HepG2 (cell line): ENCODE results near the gene ZNF670. TPM values are rescaled to one million over a fixed set of nuclear protein-coding genes. Genes with fewer than 3 reads are reported as not detected.

Experiments used
- ATF2 ChIP-seq: sonication (generic); formaldehyde crosslinking; IDR thresholded peaks from 2 replicates; pipeline ENCODE4 v1.4.0; 2020; ENCODE audit warnings: missing genetic modification reagents
- BCL6 ChIP-seq: IDR thresholded peaks from 2 replicates; pipeline ENCODE4 v1.6.1; 2016; ENCODE audit warnings: missing genetic modification reagents, missing compliant biosample characterization
- HNF1B ChIP-seq: sonication (generic); formaldehyde crosslinking; IDR thresholded peaks from 2 replicates; pipeline ENCODE4 v1.5.1; 2020; ENCODE audit warnings: mild to moderate bottlenecking, moderate library complexity, missing genetic modification reagents
- KLF12 ChIP-seq: sonication (generic); formaldehyde crosslinking; IDR thresholded peaks from 2 replicates; pipeline ENCODE4 v1.4.0; 2020; ENCODE audit warnings: missing genetic modification reagents, borderline replicate concordance
- MXI1 ChIP-seq: IDR thresholded peaks from 3 replicates; pipeline ENCODE4 v1.6.1; 2012; ENCODE audit warnings: low read depth, low read length, inconsistent platforms, borderline replicate concordance
- ONECUT2 ChIP-seq: sonication (generic); formaldehyde crosslinking; IDR thresholded peaks from 2 replicates; pipeline ENCODE4 v1.4.0; 2020; ENCODE audit warnings: missing genetic modification reagents
- ZFAT ChIP-seq: sonication (generic); formaldehyde crosslinking; conservative IDR thresholded peaks from 2 replicates; pipeline ENCODE4 v1.8.1; 2023; ENCODE audit warnings: missing genetic modification reagents, inconsistent platforms
- ZNF17 ChIP-seq: sonication (generic); formaldehyde crosslinking; IDR thresholded peaks from 2 replicates; pipeline ENCODE4 v1.5.0; 2020; ENCODE audit warnings: mild to moderate bottlenecking, missing genetic modification reagents
- ZNF354B ChIP-seq: sonication (generic); formaldehyde crosslinking; IDR thresholded peaks from 2 replicates; pipeline ENCODE4 v1.8.0; 2022; ENCODE audit warnings: mild to moderate bottlenecking, missing genetic modification reagents
- ZNF747 ChIP-seq: sonication (generic); formaldehyde crosslinking; IDR thresholded peaks from 2 replicates; pipeline ENCODE4 v1.8.1; 2023; ENCODE audit warnings: missing genetic modification reagents, mild to moderate bottlenecking, borderline replicate concordance
- ZNF839 ChIP-seq: sonication (generic); formaldehyde crosslinking; IDR thresholded peaks from 2 replicates; pipeline ENCODE4 v1.4.0; 2020; ENCODE audit warnings: missing genetic modification reagents, mild to moderate bottlenecking, borderline replicate concordance
- polyA plus RNA-seq, 8 experiments: library from polyadenylated mRNA; depleted of rRNA in 3 of 8; stranded (reverse) in 7 of 8; unstranded in 1 of 8; fragments of >200 nt; fragmentation: Illumina TruSeq in 4 of 8; extraction: Trizol in 4 of 8; gene quantifications; 2 replicates each; pipeline versions ENCODE4 v1.2.1 to v1.2.3, GENCODE V29; 2011 to 2016; ENCODE audit warnings: low read depth in 4 of 8, missing spikeins in 1 of 8, mixed read lengths in 1 of 8; ENCODE audit not compliant: insufficient read depth in 1 of 8
- total RNA-seq, 5 experiments: library from RNA; depleted of rRNA; stranded (reverse); fragments of >200 nt; fragmentation: Illumina TruSeq; extraction: Trizol; gene quantifications; 2 replicates each; pipeline ENCODE4 v1.2.3, GENCODE V29; 2016; ENCODE audit warnings: low read depth in 1 of 5
- TF ChIP-seq, protein P1 (sequence below): sonication (generic); formaldehyde crosslinking; IDR thresholded peaks from 2 replicates; pipeline ENCODE4 v1.5.0; 2020; ENCODE audit warnings: mild to moderate bottlenecking, missing genetic modification reagents, moderate library complexity
- TF ChIP-seq, protein P2 (sequence below): IDR thresholded peaks from 2 replicates; pipeline ENCODE4 v1.6.1; 2018; ENCODE audit warnings: missing genetic modification reagents, mild to moderate bottlenecking, missing compliant biosample characterization
- TF ChIP-seq, protein P3 (sequence below): sonication (generic); formaldehyde crosslinking; IDR thresholded peaks from 2 replicates; pipeline ENCODE4 v1.5.1; 2020; ENCODE audit warnings: mild to moderate bottlenecking, missing genetic modification reagents, moderate library complexity
- TF ChIP-seq, protein P4 (sequence below): IDR thresholded peaks from 2 replicates; pipeline ENCODE4 v1.6.1; 2016; ENCODE audit warnings: low read depth

ZNF670 gene
- total and polyA plus RNA-seq, 2 of the 13 experiments (the other 11 are each of a cell fraction or from before 2014, with no cell fraction given) = 4.2 to 10.9 TPM

GRCh38 chr1:247078258-247079140, at the start of gene ZNF670 (continued):
- TF ChIP-seq, protein P1, sequence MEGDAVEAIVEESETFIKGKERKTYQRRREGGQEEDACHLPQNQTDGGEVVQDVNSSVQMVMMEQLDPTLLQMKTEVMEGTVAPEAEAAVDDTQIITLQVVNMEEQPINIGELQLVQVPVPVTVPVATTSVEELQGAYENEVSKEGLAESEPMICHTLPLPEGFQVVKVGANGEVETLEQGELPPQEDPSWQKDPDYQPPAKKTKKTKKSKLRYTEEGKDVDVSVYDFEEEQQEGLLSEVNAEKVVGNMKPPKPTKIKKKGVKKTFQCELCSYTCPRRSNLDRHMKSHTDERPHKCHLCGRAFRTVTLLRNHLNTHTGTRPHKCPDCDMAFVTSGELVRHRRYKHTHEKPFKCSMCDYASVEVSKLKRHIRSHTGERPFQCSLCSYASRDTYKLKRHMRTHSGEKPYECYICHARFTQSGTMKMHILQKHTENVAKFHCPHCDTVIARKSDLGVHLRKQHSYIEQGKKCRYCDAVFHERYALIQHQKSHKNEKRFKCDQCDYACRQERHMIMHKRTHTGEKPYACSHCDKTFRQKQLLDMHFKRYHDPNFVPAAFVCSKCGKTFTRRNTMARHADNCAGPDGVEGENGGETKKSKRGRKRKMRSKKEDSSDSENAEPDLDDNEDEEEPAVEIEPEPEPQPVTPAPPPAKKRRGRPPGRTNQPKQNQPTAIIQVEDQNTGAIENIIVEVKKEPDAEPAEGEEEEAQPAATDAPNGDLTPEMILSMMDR (CRISPR knock-in tag) = peak; percentile 55
- TF ChIP-seq BCL6 (CRISPR knock-in tag) (peak; percentile 47), ZNF839 (peak; percentile 76; the same call in 1 of the 2 replicates), ZNF17 (no peak), ONECUT2 (CRISPR knock-in tag) (no peak), ZNF354B (CRISPR knock-in tag) (no peak), KLF12 (CRISPR knock-in tag) (no peak), ZNF747 (peak; percentile 46; the same call in 1 of the 2 replicates), MXI1 (peak; percentile 53; the same call in 1 of the 3 replicates), HNF1B (CRISPR knock-in tag) (peak; percentile 80; the same call in 1 of the 2 replicates), ATF2 (CRISPR knock-in tag) (no peak), ZFAT (no peak)
- TF ChIP-seq, protein P2, sequence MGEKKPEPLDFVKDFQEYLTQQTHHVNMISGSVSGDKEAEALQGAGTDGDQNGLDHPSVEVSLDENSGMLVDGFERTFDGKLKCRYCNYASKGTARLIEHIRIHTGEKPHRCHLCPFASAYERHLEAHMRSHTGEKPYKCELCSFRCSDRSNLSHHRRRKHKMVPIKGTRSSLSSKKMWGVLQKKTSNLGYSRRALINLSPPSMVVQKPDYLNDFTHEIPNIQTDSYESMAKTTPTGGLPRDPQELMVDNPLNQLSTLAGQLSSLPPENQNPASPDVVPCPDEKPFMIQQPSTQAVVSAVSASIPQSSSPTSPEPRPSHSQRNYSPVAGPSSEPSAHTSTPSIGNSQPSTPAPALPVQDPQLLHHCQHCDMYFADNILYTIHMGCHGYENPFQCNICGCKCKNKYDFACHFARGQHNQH = peak; percentile 45; the same call in 1 of the 2 replicates
- TF ChIP-seq, protein P3, sequence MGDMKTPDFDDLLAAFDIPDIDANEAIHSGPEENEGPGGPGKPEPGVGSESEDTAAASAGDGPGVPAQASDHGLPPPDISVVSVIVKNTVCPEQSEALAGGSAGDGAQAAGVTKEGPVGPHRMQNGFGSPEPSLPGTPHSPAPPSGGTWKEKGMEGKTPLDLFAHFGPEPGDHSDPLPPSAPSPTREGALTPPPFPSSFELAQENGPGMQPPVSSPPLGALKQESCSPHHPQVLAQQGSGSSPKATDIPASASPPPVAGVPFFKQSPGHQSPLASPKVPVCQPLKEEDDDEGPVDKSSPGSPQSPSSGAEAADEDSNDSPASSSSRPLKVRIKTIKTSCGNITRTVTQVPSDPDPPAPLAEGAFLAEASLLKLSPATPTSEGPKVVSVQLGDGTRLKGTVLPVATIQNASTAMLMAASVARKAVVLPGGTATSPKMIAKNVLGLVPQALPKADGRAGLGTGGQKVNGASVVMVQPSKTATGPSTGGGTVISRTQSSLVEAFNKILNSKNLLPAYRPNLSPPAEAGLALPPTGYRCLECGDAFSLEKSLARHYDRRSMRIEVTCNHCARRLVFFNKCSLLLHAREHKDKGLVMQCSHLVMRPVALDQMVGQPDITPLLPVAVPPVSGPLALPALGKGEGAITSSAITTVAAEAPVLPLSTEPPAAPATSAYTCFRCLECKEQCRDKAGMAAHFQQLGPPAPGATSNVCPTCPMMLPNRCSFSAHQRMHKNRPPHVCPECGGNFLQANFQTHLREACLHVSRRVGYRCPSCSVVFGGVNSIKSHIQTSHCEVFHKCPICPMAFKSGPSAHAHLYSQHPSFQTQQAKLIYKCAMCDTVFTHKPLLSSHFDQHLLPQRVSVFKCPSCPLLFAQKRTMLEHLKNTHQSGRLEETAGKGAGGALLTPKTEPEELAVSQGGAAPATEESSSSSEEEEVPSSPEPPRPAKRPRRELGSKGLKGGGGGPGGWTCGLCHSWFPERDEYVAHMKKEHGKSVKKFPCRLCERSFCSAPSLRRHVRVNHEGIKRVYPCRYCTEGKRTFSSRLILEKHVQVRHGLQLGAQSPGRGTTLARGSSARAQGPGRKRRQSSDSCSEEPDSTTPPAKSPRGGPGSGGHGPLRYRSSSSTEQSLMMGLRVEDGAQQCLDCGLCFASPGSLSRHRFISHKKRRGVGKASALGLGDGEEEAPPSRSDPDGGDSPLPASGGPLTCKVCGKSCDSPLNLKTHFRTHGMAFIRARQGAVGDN (CRISPR knock-in tag) = peak; percentile 70
- TF ChIP-seq, protein P4, sequence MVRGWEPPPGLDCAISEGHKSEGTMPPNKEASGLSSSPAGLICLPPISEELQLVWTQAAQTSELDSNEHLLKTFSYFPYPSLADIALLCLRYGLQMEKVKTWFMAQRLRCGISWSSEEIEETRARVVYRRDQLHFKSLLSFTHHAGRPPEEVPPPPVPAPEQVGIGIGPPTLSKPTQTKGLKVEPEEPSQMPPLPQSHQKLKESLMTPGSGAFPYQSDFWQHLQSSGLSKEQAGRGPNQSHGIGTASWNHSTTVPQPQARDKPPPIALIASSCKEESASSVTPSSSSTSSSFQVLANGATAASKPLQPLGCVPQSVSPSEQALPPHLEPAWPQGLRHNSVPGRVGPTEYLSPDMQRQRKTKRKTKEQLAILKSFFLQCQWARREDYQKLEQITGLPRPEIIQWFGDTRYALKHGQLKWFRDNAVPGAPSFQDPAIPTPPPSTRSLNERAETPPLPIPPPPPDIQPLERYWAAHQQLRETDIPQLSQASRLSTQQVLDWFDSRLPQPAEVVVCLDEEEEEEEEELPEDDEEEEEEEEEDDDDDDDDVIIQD (CRISPR knock-in tag) = peak; percentile 72
